ENCODE results near the gene AGAP1. TPM values are rescaled to one million over a fixed set of nuclear protein-coding genes. Genes with fewer than 3 reads are reported as not detected.
"Not testable (repeated sequence)": the region's sequence is repeated elsewhere in the genome, so short reads cannot be mapped to it uniquely, and the experiment has no call there.

AGAP1 gene
- polyA plus RNA-seq, 4 donors = 9.8 to 19.2 (median 15.5) TPM

GRCh38 chr2:236089271-236090026 is 595.6 kb downstream of the AGAP1 start:
- FAIRE-seq = no peak
- DNase-seq = no peak
- Histone ChIP-seq H3K9me3 (ENCODE audit: control insufficient read depth in 2 of 2, insufficient read depth in 1 of 2, low read depth in 1 of 2, low read length in 1 of 2) (no peaks in the 10 kb centered on the region), H3K27ac (ENCODE audit: low read depth in 1 of 3, low read length in 2 of 3) (no peak overlapping the region), H3K27me3 (ENCODE audit: control insufficient read depth in 3 of 3, insufficient read depth in 3 of 3, low read length in 3 of 3) (no peaks in the 10 kb centered on the region), H3K36me3 (ENCODE audit: control insufficient read depth in 3 of 3, insufficient read depth in 2 of 3, low read depth in 1 of 3, low read length in 3 of 3) (no peaks in the 10 kb centered on the region), H3K4me1 (ENCODE audit: control insufficient read depth in 3 of 3, insufficient read depth in 2 of 3, low read depth in 1 of 3, low read length in 2 of 3) (no peaks in the 10 kb centered on the region), H3K4me3 (ENCODE audit: low read depth in 1 of 3, low read length in 3 of 3) (no peak overlapping the region)
- WGBS, 3 donors = 86 to 91% (median 86%) methylated on average over 12 of the region's 12 CpGs

- no peak overlapping the region for H3K4me3 ChIP-seq (ENCODE audit: low read depth in 1 of 3, low read length in 3 of 3)
- WGBS, 3 donors = 85 to 97% (median 91%) methylated on average over 9 of the region's 9 CpGs
- no peak for FAIRE-seq
Measured at GRCh38 chr2:236090027-236090382, 596.2 kb downstream of the AGAP1 start.

GRCh38 chr2:236090826-236091225 is 597.0 kb downstream of the AGAP1 start:
- H3K4me1 ChIP-seq (ENCODE audit: control insufficient read depth in 3 of 3, insufficient read depth in 2 of 3, low read depth in 1 of 3, low read length in 2 of 3); H3K27ac ChIP-seq (ENCODE audit: low read depth in 1 of 3, low read length in 2 of 3); H3K9me3 ChIP-seq (ENCODE audit: control insufficient read depth in 2 of 2, insufficient read depth in 1 of 2, low read depth in 1 of 2, low read length in 1 of 2); FAIRE-seq; H3K27me3 ChIP-seq (ENCODE audit: control insufficient read depth in 3 of 3, insufficient read depth in 3 of 3, low read length in 3 of 3); H3K4me3 ChIP-seq (ENCODE audit: low read depth in 1 of 3, low read length in 3 of 3); H3K36me3 ChIP-seq (ENCODE audit: control insufficient read depth in 3 of 3, insufficient read depth in 2 of 3, low read depth in 1 of 3, low read length in 3 of 3); DNase-seq: not testable (repeated sequence)
- WGBS, 3 donors = 91 to 96% (median 94%) methylated on average over 16 of the region's 16 CpGs

More at GRCh38 chr2:236090027-236090382, 596.2 kb downstream of the AGAP1 start:
- H3K9me3 ChIP-seq (ENCODE audit: control insufficient read depth in 2 of 2, insufficient read depth in 1 of 2, low read depth in 1 of 2, low read length in 1 of 2) = no peaks in the 10 kb centered on the region
- no peaks in the 10 kb centered on the region for H3K27me3 ChIP-seq (ENCODE audit: control insufficient read depth in 3 of 3, insufficient read depth in 3 of 3, low read length in 3 of 3)
- H3K36me3 ChIP-seq (ENCODE audit: control insufficient read depth in 3 of 3, insufficient read depth in 2 of 3, low read depth in 1 of 3, low read length in 3 of 3) = no peaks in the 10 kb centered on the region
- DNase-seq = no peak
- no peaks in the 10 kb centered on the region for H3K4me1 ChIP-seq (ENCODE audit: control insufficient read depth in 3 of 3, insufficient read depth in 2 of 3, low read depth in 1 of 3, low read length in 2 of 3)
- H3K27ac ChIP-seq (ENCODE audit: low read depth in 1 of 3, low read length in 2 of 3) = no peak overlapping the region

GRCh38 chr2:236092714-236093113 is 598.9 kb downstream of the AGAP1 start:
- no peaks in the 10 kb centered on the region for H3K4me1 ChIP-seq (ENCODE audit: control insufficient read depth in 3 of 3, insufficient read depth in 2 of 3, low read depth in 1 of 3, low read length in 2 of 3)
- FAIRE-seq (no peak), DNase-seq (no peak)
- no peaks in the 10 kb centered on the region for H3K36me3 ChIP-seq (ENCODE audit: control insufficient read depth in 3 of 3, insufficient read depth in 2 of 3, low read depth in 1 of 3, low read length in 3 of 3)
- WGBS, 3 donors = 88 to 97% (median 91%) methylated on average over 4 of the region's 4 CpGs
- no peaks in the 10 kb centered on the region for H3K27me3 ChIP-seq (ENCODE audit: control insufficient read depth in 3 of 3, insufficient read depth in 3 of 3, low read length in 3 of 3)
- no peak overlapping the region for H3K4me3 ChIP-seq (ENCODE audit: low read depth in 1 of 3, low read length in 3 of 3)
- no peak overlapping the region for H3K27ac ChIP-seq (ENCODE audit: low read depth in 1 of 3, low read length in 2 of 3)
- no peaks in the 10 kb centered on the region for H3K9me3 ChIP-seq (ENCODE audit: control insufficient read depth in 2 of 2, insufficient read depth in 1 of 2, low read depth in 1 of 2, low read length in 1 of 2)

- no peak overlapping the region for H3K27ac ChIP-seq (ENCODE audit: low read depth in 1 of 3, low read length in 2 of 3)
- no peaks in the 10 kb centered on the region for H3K36me3 ChIP-seq (ENCODE audit: control insufficient read depth in 3 of 3, insufficient read depth in 2 of 3, low read depth in 1 of 3, low read length in 3 of 3)
- H3K4me3 ChIP-seq (ENCODE audit: low read depth in 1 of 3, low read length in 3 of 3) = no peak overlapping the region
- FAIRE-seq = no peak
- 80 to 89% (median 88%) methylated on average over 6 of the region's 6 CpGs for WGBS, 3 donors
- H3K27me3 ChIP-seq (ENCODE audit: control insufficient read depth in 3 of 3, insufficient read depth in 3 of 3, low read length in 3 of 3) = no peaks in the 10 kb centered on the region
- H3K4me1 ChIP-seq (ENCODE audit: control insufficient read depth in 3 of 3, insufficient read depth in 2 of 3, low read depth in 1 of 3, low read length in 2 of 3) = no peaks in the 10 kb centered on the region
- no peak for DNase-seq
- H3K9me3 ChIP-seq (ENCODE audit: control insufficient read depth in 2 of 2, insufficient read depth in 1 of 2, low read depth in 1 of 2, low read length in 1 of 2) = no peaks in the 10 kb centered on the region
Measured at GRCh38 chr2:236093134-236093533, 599.3 kb downstream of the AGAP1 start.

- FAIRE-seq = no peak
Measured at GRCh38 chr2:236095504-236095903, 601.7 kb downstream of the AGAP1 start.

GRCh38 chr2:236101311-236101950 is 607.6 kb downstream of the AGAP1 start:
- 93 to 97% (median 94%) methylated on average over 29 of the region's 29 CpGs for WGBS, 3 donors
- no peak for FAIRE-seq
- no peak for DNase-seq
- H3K9me3 ChIP-seq (ENCODE audit: control insufficient read depth in 2 of 2, insufficient read depth in 1 of 2, low read depth in 1 of 2, low read length in 1 of 2) = no peaks in the 10 kb centered on the region
- H3K27ac ChIP-seq (ENCODE audit: low read depth in 1 of 3, low read length in 2 of 3) = no peak overlapping the region
- H3K36me3 ChIP-seq (ENCODE audit: control insufficient read depth in 3 of 3, insufficient read depth in 2 of 3, low read depth in 1 of 3, low read length in 3 of 3) = peaks cover 0 to 7% (median 0%) of the 10 kb centered on the region in 3 donors
- H3K27me3 ChIP-seq (ENCODE audit: control insufficient read depth in 3 of 3, insufficient read depth in 3 of 3, low read length in 3 of 3) = no peaks in the 10 kb centered on the region
- H3K4me3 ChIP-seq (ENCODE audit: low read depth in 1 of 3, low read length in 3 of 3) = no peak overlapping the region
- H3K4me1 ChIP-seq (ENCODE audit: control insufficient read depth in 3 of 3, insufficient read depth in 2 of 3, low read depth in 1 of 3, low read length in 2 of 3) = no peaks in the 10 kb centered on the region

More at GRCh38 chr2:236095504-236095903, 601.7 kb downstream of the AGAP1 start:
- no peaks in the 10 kb centered on the region for H3K27me3 ChIP-seq (ENCODE audit: control insufficient read depth in 3 of 3, insufficient read depth in 3 of 3, low read length in 3 of 3)
- H3K4me3 ChIP-seq (ENCODE audit: low read depth in 1 of 3, low read length in 3 of 3) = no peak overlapping the region
- no peaks in the 10 kb centered on the region for H3K36me3 ChIP-seq (ENCODE audit: control insufficient read depth in 3 of 3, insufficient read depth in 2 of 3, low read depth in 1 of 3, low read length in 3 of 3)
- no peak for DNase-seq
- no peaks in the 10 kb centered on the region for H3K9me3 ChIP-seq (ENCODE audit: control insufficient read depth in 2 of 2, insufficient read depth in 1 of 2, low read depth in 1 of 2, low read length in 1 of 2)
- no peaks in the 10 kb centered on the region for H3K4me1 ChIP-seq (ENCODE audit: control insufficient read depth in 3 of 3, insufficient read depth in 2 of 3, low read depth in 1 of 3, low read length in 2 of 3)
- H3K27ac ChIP-seq (ENCODE audit: low read depth in 1 of 3, low read length in 2 of 3) = no peak overlapping the region
- 97 to 100% (median 100%) methylated on average over 2 of the region's 2 CpGs for WGBS, 3 donors

- H3K4me1 ChIP-seq (ENCODE audit: control insufficient read depth in 3 of 3, insufficient read depth in 2 of 3, low read depth in 1 of 3, low read length in 2 of 3) = no peaks in the 10 kb centered on the region
- peaks cover 0 to 10% (median 0%) of the 10 kb centered on the region in 3 donors for H3K36me3 ChIP-seq (ENCODE audit: control insufficient read depth in 3 of 3, insufficient read depth in 2 of 3, low read depth in 1 of 3, low read length in 3 of 3)
- H3K27me3 ChIP-seq (ENCODE audit: control insufficient read depth in 3 of 3, insufficient read depth in 3 of 3, low read length in 3 of 3) = no peaks in the 10 kb centered on the region
- H3K9me3 ChIP-seq (ENCODE audit: control insufficient read depth in 2 of 2, insufficient read depth in 1 of 2, low read depth in 1 of 2, low read length in 1 of 2) = no peaks in the 10 kb centered on the region
- WGBS, 3 donors = 90 to 95% (median 91%) methylated on average over 10 of the region's 10 CpGs
- FAIRE-seq (no peak), DNase-seq (no peak)
- H3K4me3 ChIP-seq (ENCODE audit: low read depth in 1 of 3, low read length in 3 of 3) = no peak overlapping the region
- H3K27ac ChIP-seq (ENCODE audit: low read depth in 1 of 3, low read length in 2 of 3) = no peak overlapping the region
Measured at GRCh38 chr2:236102971-236103370, 609.1 kb downstream of the AGAP1 start.
